HG02981 (cell line): Measurements from ENCODE around the gene PER3.
"Not testable (repeated sequence)": the region's sequence is repeated elsewhere in the genome, so short reads cannot be mapped to it uniquely, and the experiment has no call there.

ENCODE experiments used
- ATAC-seq: cut with Tn5 transposase; IDR thresholded peaks from one replicate; pipeline ENCODE4 v1.9.1; 2021; ENCODE audit warnings: mild to moderate bottlenecking, moderate library complexity; ENCODE audit not compliant: unreplicated experiment

Gene PER3

DNA sequence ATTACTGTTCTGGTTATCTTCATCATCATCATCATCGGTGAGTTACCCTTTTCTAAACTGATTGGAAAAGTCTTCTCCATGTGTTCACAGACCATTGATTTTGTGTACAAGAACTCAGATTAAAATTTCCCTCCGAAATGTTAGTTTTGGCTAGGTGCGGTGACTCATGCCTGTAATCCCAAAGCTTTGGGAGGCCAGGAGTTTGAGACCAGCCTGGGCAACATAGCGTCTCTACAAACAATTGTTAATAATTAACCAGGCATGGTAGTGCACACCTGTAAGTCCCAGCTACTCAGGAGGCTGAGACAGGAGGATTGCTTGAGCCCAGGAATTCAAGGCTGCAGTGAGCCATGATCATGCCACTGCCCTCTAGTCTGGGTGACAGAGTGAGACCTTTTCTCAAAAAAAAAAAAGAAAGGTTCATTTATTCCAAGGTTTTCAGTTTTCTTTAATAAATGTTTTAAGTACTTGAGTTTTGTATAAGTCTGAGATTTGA lies 5.9 kb upstream of the PER3 start:
- no peak for ATAC-seq

DNA sequence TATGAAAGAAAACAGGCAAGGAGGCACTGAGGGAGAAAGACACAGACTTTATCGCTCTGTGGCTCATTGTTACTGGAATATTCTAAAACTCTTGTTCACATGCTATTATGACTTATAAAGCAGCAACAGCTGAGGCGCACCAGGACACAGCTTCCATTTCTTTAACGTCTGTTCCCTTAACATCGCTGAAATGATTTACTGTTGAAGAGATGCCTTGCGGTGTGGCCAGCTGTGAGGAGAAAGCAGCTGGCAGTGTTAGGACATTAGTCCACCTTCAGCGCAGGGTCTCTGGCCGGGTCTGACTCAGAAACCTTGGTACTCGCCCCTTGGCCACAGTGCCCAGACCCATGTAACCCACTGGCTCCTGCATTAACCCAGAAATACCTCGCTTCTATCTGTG lies 3.1 kb upstream of the PER3 start:
- ATAC-seq: no peak

GRCh38 chr1:7781501-7781900 lies 2.6 kb upstream of the PER3 start:
- no peak for ATAC-seq

DNA sequence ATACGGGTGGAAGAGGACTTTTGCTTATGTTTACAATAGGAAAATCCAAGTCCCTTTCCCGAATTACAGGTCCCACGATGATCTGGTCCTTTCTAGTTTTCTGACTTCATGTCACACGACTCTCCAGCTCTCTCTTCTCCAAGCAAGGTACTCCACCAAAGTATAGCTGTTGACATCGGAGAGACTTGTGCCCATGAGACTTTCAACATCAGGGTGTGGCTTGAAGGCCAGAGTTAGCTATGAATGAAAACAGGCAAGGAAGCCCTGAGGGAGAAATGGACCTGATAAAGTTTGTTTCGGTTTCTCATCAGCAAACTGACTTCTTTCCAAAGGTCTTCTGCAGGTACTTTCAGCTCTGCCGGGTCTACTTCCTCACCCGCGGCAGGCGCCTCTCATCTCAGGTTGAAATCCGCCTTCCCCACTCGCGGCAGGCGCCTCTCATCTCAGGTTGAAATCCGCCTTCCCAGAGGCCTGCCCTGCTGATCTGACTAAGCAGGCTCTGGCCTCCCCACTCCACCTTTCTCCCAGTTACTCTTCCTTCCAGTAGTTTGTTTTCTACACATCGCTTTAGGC lies 2.1 kb upstream of the PER3 start:
- ATAC-seq: no peak

- ATAC-seq: no peak
These were observed 846 bp upstream of the PER3 start for GRCh38 chr1:7783178-7783711.

GRCh38 chr1:7784492-7785071 lies 491 bp downstream of the PER3 start:
- no peak for ATAC-seq

DNA sequence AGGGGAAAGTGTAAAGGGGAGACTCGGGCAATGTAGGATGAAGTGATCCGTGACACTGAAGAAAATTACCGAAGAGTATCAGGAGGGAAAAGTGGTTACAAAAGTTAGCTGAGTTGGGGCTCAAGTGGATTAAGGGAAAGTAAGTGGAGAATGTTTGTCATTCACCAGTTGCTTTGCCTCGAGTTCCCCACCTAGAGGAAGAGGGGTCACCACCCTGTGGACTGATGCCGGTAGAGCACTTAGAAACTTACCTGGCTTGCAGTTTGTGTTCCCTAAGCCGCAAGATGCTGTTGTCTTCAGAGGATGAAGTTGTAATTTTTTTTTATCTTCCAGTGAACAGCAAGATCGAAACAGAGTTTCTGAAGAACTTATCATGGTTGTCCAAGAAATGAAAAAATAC lies 1.0 kb downstream of the PER3 start:
- ATAC-seq: no peak

DNA sequence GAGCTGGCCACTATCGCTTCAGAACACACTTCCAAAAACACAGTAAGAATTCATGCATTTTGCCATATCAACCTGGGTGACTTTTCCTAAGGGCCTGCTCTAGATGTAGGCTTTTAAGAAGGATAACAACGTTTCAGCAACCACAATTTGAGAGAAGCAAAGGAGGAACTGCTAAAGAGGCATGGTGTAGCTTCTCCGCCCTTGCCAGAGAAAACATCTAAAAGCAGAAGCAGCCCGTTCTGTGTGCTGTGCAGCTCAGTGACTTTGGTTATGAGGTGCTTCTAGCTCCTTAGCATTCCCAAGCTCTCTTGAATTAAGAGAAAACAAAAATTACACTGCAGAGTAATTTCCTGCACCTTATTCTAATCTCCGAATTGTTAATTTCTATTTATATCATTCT lies 2.7 kb downstream of the PER3 start:
- ATAC-seq: no peak

DNA sequence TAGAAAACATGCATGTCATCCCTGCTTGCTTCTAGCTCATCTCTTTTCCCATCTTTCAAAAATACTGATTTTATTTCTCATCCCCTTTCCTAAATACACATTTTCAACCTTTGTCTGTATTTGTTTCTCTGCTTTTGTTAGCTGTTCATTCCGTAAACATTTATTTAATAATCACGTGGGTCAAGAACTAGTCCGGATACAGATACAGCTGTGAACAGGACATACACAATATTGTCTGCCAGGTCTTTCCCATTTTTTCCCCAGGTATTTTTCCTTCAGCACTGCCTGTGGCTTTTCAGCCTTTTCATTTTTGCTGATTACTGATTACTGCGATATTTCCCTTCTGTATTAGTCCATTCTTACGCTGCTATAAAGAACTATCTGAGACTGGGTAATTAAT lies 5.7 kb downstream of the PER3 start:
- ATAC-seq: no peak

DNA sequence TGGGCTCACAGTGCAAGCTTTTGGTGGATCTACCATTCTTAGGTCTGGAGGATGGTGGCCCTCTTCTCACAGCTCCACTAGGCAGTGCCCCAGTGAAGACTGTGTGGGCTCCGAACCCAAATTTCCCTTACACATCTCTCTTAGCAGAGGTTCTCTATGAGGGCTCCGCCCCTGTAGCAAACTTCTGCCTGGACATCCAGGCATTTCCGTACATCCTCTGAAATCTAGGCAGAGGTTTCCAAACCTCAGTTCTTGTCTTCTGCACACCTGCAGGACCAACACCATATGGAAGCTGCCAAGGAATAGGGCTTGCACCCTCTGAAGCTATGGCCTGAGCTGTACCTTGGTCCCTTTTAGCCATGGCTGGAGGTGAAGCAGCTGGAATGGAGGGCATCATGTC lies 6.9 kb downstream of the PER3 start:
- not testable (repeated sequence) for ATAC-seq

DNA sequence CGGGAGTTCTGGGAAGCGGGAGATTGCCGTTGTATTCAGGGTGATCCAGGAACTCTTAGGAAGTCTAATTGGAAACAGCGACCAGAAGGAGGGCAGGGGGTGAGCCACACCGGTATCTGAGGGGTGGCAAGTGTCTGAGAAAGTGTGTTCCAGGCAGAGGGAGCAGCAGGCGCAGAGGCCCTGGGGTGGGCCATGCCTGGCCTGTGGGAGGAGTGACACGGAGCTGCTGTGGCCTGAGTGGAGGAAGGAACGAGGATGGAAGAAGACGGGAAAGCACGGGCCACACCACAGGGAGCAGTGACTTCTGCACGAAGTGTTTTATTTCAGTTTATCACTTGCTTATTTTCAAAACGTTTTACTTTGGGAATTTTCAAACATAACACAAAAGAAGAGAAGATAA lies 11.3 kb downstream of the PER3 start:
- no peak for ATAC-seq

DNA sequence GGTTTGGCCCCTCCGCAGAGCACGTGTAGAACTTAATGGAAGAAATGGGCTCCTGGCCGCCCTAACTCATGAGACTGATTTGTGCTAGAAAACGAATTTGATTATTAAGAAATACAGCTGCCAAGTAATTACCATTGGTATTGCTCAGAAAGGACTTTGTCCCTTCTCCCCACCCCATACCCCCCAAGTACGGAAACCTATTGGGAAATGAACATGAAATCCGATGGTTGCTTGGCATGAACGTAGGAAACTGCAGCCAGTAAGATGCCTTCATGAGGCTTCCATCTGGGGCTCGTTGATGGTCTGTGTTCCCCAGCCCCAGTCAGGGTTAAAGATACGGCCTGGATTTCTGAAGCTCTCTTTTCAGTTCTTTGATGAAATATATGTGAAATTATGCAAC lies 21.4 kb downstream of the PER3 start:
- no peak for ATAC-seq

DNA sequence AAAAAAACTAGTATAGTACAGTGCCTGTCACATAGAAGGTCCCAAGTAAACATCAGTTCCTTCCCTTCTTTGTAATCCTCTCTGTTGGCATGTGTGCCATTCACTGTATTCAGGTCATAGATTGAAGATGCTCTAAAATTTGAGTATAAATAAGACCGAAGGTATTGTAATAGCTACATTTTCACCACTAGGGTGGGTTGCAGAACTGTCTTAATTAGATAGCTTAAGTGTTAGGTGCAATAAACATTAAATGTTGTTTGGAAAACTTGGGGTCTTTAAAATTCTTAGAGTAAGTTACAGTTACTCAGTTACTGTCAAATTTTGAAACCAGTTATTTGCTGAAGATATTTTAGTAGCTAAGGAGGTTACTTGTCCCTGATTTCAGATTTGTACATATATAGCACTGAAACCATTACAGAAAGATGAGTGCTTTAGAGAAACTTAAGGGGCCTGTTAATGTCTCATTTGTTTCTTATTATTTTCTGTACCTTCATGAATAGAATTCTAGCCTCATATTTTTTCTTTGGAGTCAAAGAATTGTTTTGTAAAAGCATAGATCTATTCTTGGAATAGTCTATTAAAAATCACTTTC lies 24.3 kb downstream of the PER3 start:
- no peak for ATAC-seq

DNA sequence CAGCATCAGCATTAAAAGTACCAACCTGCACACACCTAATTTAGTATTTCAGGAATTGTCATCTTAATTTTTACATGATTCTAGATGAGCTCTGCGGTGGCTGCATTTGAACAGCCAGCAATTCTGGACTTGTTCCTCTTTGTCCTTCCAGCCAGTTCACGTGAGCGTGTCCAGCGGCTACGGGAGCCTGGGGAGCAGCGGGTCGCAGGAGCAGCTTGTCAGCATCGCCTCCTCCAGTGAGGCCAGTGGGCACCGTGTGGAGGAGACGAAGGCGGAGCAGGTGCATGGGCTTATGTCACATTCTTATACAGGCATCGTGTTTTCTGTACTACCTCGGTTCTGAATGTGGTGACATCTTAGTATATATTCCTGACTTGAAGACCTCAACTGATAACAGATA lies 25.7 kb downstream of the PER3 start:
- no peak for ATAC-seq

DNA sequence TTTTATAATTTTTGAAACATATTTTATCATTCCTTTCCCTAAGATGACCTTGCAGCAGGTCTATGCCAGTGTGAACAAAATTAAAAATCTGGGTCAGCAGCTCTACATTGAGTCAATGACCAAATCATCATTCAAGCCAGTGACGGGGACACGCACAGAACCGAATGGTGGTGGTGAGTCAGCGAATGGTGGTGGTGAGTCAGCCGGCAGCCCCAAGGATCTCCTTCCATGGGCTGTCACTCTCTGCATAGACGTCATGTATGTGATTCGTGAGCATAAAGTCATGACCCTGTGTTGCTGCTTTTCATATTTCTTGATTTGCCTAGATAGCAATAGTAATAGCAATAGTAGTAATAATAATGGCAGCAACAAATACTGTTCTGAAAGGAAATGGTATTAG lies 26.3 kb downstream of the PER3 start:
- ATAC-seq: no peak

GRCh38 chr1:7811476-7811875 lies 27.4 kb downstream of the PER3 start:
- ATAC-seq: no peak

- ATAC-seq: no peak
These were observed 29.7 kb downstream of the PER3 start for GRCh38 chr1:7813677-7814373.

GRCh38 chr1:7821282-7821681 lies 37.2 kb downstream of the PER3 start:
- no peak for ATAC-seq

DNA sequence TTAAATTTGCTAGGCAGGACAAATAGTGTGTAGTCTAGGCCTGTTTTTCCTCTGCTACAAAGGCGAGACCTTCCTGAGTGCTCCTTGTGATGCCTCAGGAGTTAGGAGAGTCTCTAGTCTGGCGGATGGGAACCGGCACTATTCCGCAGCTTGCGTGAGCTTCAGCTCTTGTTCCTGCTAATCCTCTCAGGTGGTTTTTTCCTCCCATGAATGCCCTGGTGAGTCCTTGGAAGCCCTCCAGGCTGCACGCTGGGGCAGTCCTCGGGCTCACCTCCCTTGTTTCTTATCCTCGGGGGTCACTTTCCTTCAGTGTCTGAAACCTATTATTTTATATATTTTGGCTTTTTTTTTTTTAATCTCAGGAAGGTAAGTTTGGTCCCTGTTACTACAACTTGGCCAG lies 40.6 kb downstream of the PER3 start:
- no peak for ATAC-seq

GRCh38 chr1:7826363-7826762 lies 42.3 kb downstream of the PER3 start:
- no peak for ATAC-seq

GRCh38 chr1:7827126-7827955 lies 43.2 kb downstream of the PER3 start:
- no peak for ATAC-seq
